CD4-positive, alpha-beta T cell (primary cell): ENCODE results near the gene TAF1C. TPM values are rescaled to one million over a fixed set of nuclear protein-coding genes. Genes with fewer than 3 reads are reported as not detected.
A peak's percentile ranks its signal among the peaks of the same experiment; 100 is the strongest.
"Not testable (repeated sequence)": the region's sequence is repeated elsewhere in the genome, so short reads cannot be mapped to it uniquely, and the experiment has no call there.

Experiments used
- ATAC-seq: fragments of 200-7000 bp; cut with Tn5 transposase; one replicate; pipeline ENCODE4 v1.10.0; 2022; ENCODE audit warnings: mild to moderate bottlenecking; ENCODE audit not compliant: poor library complexity
- CTCF ChIA-PET: fragments of 350-600 bp; sonication (Branson Sonifier 250); formaldehyde crosslinking; loops from one replicate; lab custom pipeline; 2021; ENCODE audit warnings: antibody characterized with exemption, inconsistent platforms; lab: Charles Lee
- POLR2A ChIA-PET: fragments of 350-600 bp; sonication (Branson Sonifier 250); formaldehyde crosslinking; loops from one replicate; lab custom pipeline; 2021; ENCODE audit warnings: antibody characterized with exemption, inconsistent platforms; lab: Charles Lee
- DNase-seq, 14 experiments: peaks; one replicate each; pipeline ENCODE4 v3.0.0-alpha.2; 2013 to 2020; ENCODE audit warnings: mixed read lengths in 2 of 14
- H3K27ac ChIP-seq, 2 donors: one replicate each; pipeline versions ENCODE4 v1.5.1 to v1.7.0; 2013; ENCODE audit warnings: low read length in 2 of 2, low read depth in 1 of 2, mild to moderate bottlenecking in 1 of 2
- H3K27me3 ChIP-seq, 2 experiments: 1 replicate in 1 of 2; 2 replicates in 1 of 2; pipeline versions ENCODE4 v1.6.1 to v1.7.0; 2013; ENCODE audit warnings: low read length in 2 of 2, control low read depth in 1 of 2, mild to moderate bottlenecking in 1 of 2, moderate library complexity in 1 of 2; ENCODE audit not compliant: insufficient read depth in 2 of 2, control insufficient read depth in 1 of 2
- H3K36me3 ChIP-seq: one replicate; pipeline ENCODE4 v1.6.1; 2013; ENCODE audit warnings: low read length, control low read depth; ENCODE audit not compliant: insufficient read depth
- H3K4me1 ChIP-seq: one replicate; pipeline ENCODE4 v1.6.1; 2013; ENCODE audit warnings: low read length, control low read depth; ENCODE audit not compliant: insufficient read depth
- H3K4me3 ChIP-seq: one replicate; pipeline ENCODE4 v1.5.1; 2013; ENCODE audit warnings: mild to moderate bottlenecking, low read length, moderate library complexity
- H3K9me3 ChIP-seq, 2 experiments: 1 replicate in 1 of 2; 2 replicates in 1 of 2; pipeline versions ENCODE4 v1.6.1 to v1.7.0; 2013; ENCODE audit warnings: low read length in 2 of 2, mild to moderate bottlenecking in 2 of 2, control low read depth in 1 of 2, moderate library complexity in 1 of 2; ENCODE audit not compliant: control insufficient read depth in 1 of 2, insufficient read depth in 1 of 2
- H3K27ac Mint-ChIP-seq: one replicate; pipeline ENCODE4 v1.8.0; 2020; ENCODE audit warnings: mixed read lengths
- H3K27me3 Mint-ChIP-seq: one replicate; pipeline ENCODE4 v1.8.0; 2021; ENCODE audit warnings: mixed read lengths
- H3K36me3 Mint-ChIP-seq: one replicate; pipeline ENCODE4 v1.8.0; 2021; ENCODE audit warnings: low read depth, mixed read lengths
- H3K4me1 Mint-ChIP-seq: one replicate; pipeline ENCODE4 v1.8.0; 2021; ENCODE audit warnings: low read depth, mixed read lengths
- H3K4me3 Mint-ChIP-seq: one replicate; pipeline ENCODE4 v1.8.0; 2020; ENCODE audit warnings: mild to moderate bottlenecking, mixed read lengths
- H3K9me3 Mint-ChIP-seq: one replicate; pipeline ENCODE4 v1.8.0; 2020; ENCODE audit warnings: mixed read lengths
- intact Hi-C, 2 experiments: fragments of 100-400 bp; cut with DNase I in 1 of 2; cut with micrococcal nuclease in 1 of 2; formaldehyde crosslinking; loops; one replicate each; pipeline versions ENCODE4 v1.15.1 to v1.9.0; 2023 to 2025; cut with DNase I, micrococcal nuclease
- total RNA-seq, 174 experiments: library from RNA in 2 of 174; stranded (reverse) in 2 of 174; gene quantifications; one replicate each; pipeline ENCODE4 v1.2.3 and lab custom pipeline; 2021 to 2026
- TF ChIP-seq, protein P1 (sequence below): fragments of 200-600 bp; IDR thresholded peaks from one replicate; pipeline ENCODE4 v1.8.0; 2022; ENCODE audit warnings: antibody characterized with exemption, mild to moderate bottlenecking

The TAF1C gene
- total RNA-seq, 2 experiments from 2014 or later, result 75.6 to 82.1 TPM

GRCh38 chr16:84205976-84206691 lies 19.3 kb upstream of the TAF1C start:
- Histone ChIP-seq H3K36me3 (no peaks in the 10 kb centered on the region), H3K27me3 (no peaks in the 10 kb centered on the region), H3K4me1 (no peaks in the 10 kb centered on the region), H3K27ac (no peak overlapping the region), H3K9me3 (no peaks in the 10 kb centered on the region), H3K4me3 (no peak overlapping the region)
- Mint-ChIP-seq H3K27me3 (no peaks in the 10 kb centered on the region), H3K27ac (no peak overlapping the region), H3K4me3 (no peak overlapping the region), H3K36me3 (no peaks in the 10 kb centered on the region), H3K4me1 (no peaks in the 10 kb centered on the region), H3K9me3 (no peaks in the 10 kb centered on the region)
- ATAC-seq (no peak), DNase-seq (no peak)
- POLR2A ChIA-PET, result no interaction called here
- TF ChIP-seq, protein P1, sequence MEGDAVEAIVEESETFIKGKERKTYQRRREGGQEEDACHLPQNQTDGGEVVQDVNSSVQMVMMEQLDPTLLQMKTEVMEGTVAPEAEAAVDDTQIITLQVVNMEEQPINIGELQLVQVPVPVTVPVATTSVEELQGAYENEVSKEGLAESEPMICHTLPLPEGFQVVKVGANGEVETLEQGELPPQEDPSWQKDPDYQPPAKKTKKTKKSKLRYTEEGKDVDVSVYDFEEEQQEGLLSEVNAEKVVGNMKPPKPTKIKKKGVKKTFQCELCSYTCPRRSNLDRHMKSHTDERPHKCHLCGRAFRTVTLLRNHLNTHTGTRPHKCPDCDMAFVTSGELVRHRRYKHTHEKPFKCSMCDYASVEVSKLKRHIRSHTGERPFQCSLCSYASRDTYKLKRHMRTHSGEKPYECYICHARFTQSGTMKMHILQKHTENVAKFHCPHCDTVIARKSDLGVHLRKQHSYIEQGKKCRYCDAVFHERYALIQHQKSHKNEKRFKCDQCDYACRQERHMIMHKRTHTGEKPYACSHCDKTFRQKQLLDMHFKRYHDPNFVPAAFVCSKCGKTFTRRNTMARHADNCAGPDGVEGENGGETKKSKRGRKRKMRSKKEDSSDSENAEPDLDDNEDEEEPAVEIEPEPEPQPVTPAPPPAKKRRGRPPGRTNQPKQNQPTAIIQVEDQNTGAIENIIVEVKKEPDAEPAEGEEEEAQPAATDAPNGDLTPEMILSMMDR, result no peak
- intact Hi-C loops, result no loop called here
- CTCF ChIA-PET, result no interaction called here

- intact Hi-C loops, H3K36me3 ChIP-seq, H3K27ac Mint-ChIP-seq, H3K4me1 ChIP-seq, CTCF ChIA-PET, DNase-seq, H3K4me1 Mint-ChIP-seq, H3K27ac ChIP-seq, POLR2A ChIA-PET, ATAC-seq, H3K36me3 Mint-ChIP-seq, H3K4me3 Mint-ChIP-seq, H3K4me3 ChIP-seq, H3K27me3 Mint-ChIP-seq, H3K9me3 ChIP-seq, H3K9me3 Mint-ChIP-seq, H3K27me3 ChIP-seq: not testable (repeated sequence)
These were observed 18.3 kb upstream of the TAF1C start for GRCh38 chr16:84205123-84205522.

DNA sequence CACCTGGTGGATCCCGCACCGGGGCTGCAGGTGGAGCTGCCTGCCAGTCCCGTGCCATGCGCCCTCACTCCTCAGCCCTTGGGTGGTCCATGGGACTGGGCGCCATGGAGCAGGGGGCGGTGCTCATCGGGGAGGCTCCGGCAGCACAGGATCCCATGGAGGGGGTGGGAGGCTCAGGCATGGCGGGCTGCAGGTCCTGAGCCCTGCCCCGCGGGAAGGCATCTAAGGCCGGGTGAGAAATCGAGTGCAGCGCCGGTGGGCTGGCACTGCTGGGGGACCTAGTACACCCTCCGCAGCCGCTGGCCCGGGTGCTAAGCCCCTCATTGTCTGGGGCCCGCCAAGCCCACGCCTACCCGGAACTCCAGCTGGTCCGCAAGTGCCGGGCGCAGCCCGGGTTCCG lies 17.7 kb upstream of the TAF1C start:
- H3K4me3 ChIP-seq, H3K27me3 ChIP-seq, H3K9me3 ChIP-seq, H3K36me3 Mint-ChIP-seq, H3K4me3 Mint-ChIP-seq, H3K4me1 ChIP-seq, H3K4me1 Mint-ChIP-seq, POLR2A ChIA-PET, H3K27ac Mint-ChIP-seq, ATAC-seq, H3K27ac ChIP-seq, H3K36me3 ChIP-seq, CTCF ChIA-PET, H3K9me3 Mint-ChIP-seq, H3K27me3 Mint-ChIP-seq, DNase-seq, intact Hi-C loops: not testable (repeated sequence)

DNA sequence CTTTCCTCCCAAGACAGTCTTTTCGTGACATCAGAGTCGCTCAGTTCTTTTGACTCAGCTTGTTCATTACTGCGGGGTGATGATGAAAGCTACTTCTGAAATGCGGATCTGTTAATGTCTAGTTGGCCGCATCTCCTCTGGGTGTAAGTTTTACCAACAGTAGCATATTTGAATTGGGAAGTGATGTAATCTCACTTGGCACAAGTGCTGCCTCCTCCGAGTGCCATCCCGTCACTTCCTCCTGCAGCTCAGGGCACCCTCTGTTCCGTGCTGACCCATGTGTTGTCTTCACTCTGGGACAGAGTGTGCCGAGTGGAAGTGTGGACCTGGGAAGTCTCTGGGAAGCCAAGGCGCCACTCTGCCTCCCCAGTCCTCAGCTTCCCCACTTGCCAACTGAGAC lies 13.0 kb upstream of the TAF1C start:
- no peak for ATAC-seq
- Histone ChIP-seq H3K27me3 (no peaks in the 10 kb centered on the region), H3K4me3 (no peak overlapping the region), H3K4me1 (peaks cover under 1% of the 10 kb centered on the region), H3K27ac (no peak overlapping the region), H3K36me3 (no peaks in the 10 kb centered on the region), H3K9me3 (no peaks in the 10 kb centered on the region)
- no peaks in the 10 kb centered on the region for H3K9me3 Mint-ChIP-seq
- no peak overlapping the region for H3K27ac Mint-ChIP-seq
- TF ChIP-seq, protein P1, result no peak
- ChIA-PET POLR2A (no interaction called here), CTCF (no interaction called here)
- DNase-seq, result peak in 2 of 14 experiments; percentile 42 to 65
- H3K4me3 Mint-ChIP-seq, result no peak overlapping the region
- no peaks in the 10 kb centered on the region for H3K4me1 Mint-ChIP-seq
- H3K36me3 Mint-ChIP-seq, result no peaks in the 10 kb centered on the region
- H3K27me3 Mint-ChIP-seq, result no peaks in the 10 kb centered on the region
- intact Hi-C loops, result no loop called here
